ENCODE results near the gene ZCCHC17. TPM values are rescaled to one million over a fixed set of nuclear protein-coding genes. Genes with fewer than 3 reads are reported as not detected.
A peak's percentile ranks its signal among the peaks of the same experiment; 100 is the strongest.

The ZCCHC17 gene
- total RNA-seq, 2 donors from 2014 or later, result 15.1 to 31.1 TPM

- Mint-ChIP-seq H3K9me3 (no peaks in the 10 kb centered on the region), H3K27ac (no peak overlapping the region), H3K36me3 (peaks cover 10 to 14% of the 10 kb centered on the region in 2 donors)
- ATAC-seq (no peak), DNase-seq (ENCODE audit: low spot score in 2 of 2) (no peak)
Observed at GRCh38 chr1:31295874-31296485, 852 bp upstream of the ZCCHC17 start.

GRCh38 chr1:31297277-31298247, 730 bp downstream of the ZCCHC17 start:
- DNase-seq (ENCODE audit: low spot score in 2 of 2) (no peak), ATAC-seq (no peak)
- no peaks in the 10 kb centered on the region for H3K9me3 Mint-ChIP-seq
- H3K27ac Mint-ChIP-seq, result no peak overlapping the region
- H3K36me3 Mint-ChIP-seq, result peaks cover 6 to 9% of the 10 kb centered on the region in 2 donors

GRCh38 chr1:31299365-31299764, 2.5 kb downstream of the ZCCHC17 start:
- no peak overlapping the region for H3K27ac Mint-ChIP-seq
- ATAC-seq, result no peak

GRCh38 chr1:31300193-31300592, 3.4 kb downstream of the ZCCHC17 start:
- Mint-ChIP-seq H3K27ac (no peak overlapping the region), H3K9me3 (no peaks in the 10 kb centered on the region), H3K36me3 (no peaks in the 10 kb centered on the region)
- ATAC-seq, result no peak
- no peak for DNase-seq (ENCODE audit: low spot score in 2 of 2)

More at GRCh38 chr1:31299365-31299764, 2.5 kb downstream of the ZCCHC17 start:
- DNase-seq (ENCODE audit: low spot score in 2 of 2), result no peak
- no peaks in the 10 kb centered on the region for H3K36me3 Mint-ChIP-seq
- no peaks in the 10 kb centered on the region for H3K9me3 Mint-ChIP-seq

- ATAC-seq, result no peak
- no peak for DNase-seq (ENCODE audit: low spot score in 2 of 2)
- Mint-ChIP-seq H3K36me3 (peaks cover 0 to 6% of the 10 kb centered on the region in 2 donors), H3K27ac (no peak overlapping the region), H3K9me3 (no peaks in the 10 kb centered on the region)
Observed at GRCh38 chr1:31302709-31303441, 6.0 kb downstream of the ZCCHC17 start.

- no peak for ATAC-seq
Observed at GRCh38 chr1:31306278-31306677, 9.4 kb downstream of the ZCCHC17 start.

GRCh38 chr1:31308036-31308435, 11.2 kb downstream of the ZCCHC17 start:
- no peak overlapping the region for H3K27ac Mint-ChIP-seq
- peaks cover 6 to 11% of the 10 kb centered on the region in 2 donors for H3K36me3 Mint-ChIP-seq
- H3K9me3 Mint-ChIP-seq, result no peaks in the 10 kb centered on the region
- DNase-seq (ENCODE audit: low spot score in 2 of 2), result no peak
- ATAC-seq, result no peak

More at GRCh38 chr1:31306278-31306677, 9.4 kb downstream of the ZCCHC17 start:
- DNase-seq (ENCODE audit: low spot score in 2 of 2), result no peak
- Mint-ChIP-seq H3K36me3 (peaks cover 6 to 10% of the 10 kb centered on the region in 2 donors), H3K9me3 (no peaks in the 10 kb centered on the region), H3K27ac (no peak overlapping the region)

- no peaks in the 10 kb centered on the region for H3K9me3 Mint-ChIP-seq
- no peak overlapping the region for H3K27ac Mint-ChIP-seq
- no peak for DNase-seq (ENCODE audit: low spot score in 2 of 2)
- H3K36me3 Mint-ChIP-seq, result peaks cover 6 to 11% of the 10 kb centered on the region in 2 donors
- ATAC-seq, result no peak
Observed at GRCh38 chr1:31310198-31310597, 13.4 kb downstream of the ZCCHC17 start.

GRCh38 chr1:31315902-31316301, 19.1 kb downstream of the ZCCHC17 start:
- DNase-seq (ENCODE audit: low spot score in 2 of 2) (no peak), ATAC-seq (no peak)
- Mint-ChIP-seq H3K9me3 (no peaks in the 10 kb centered on the region), H3K27ac (no peak overlapping the region), H3K36me3 (peaks cover 0 to 5% of the 10 kb centered on the region in 2 donors)

- Mint-ChIP-seq H3K27ac (no peak overlapping the region), H3K36me3 (no peaks in the 10 kb centered on the region), H3K9me3 (no peaks in the 10 kb centered on the region)
- DNase-seq (ENCODE audit: low spot score in 2 of 2), result no peak
- ATAC-seq, result no peak
Observed at GRCh38 chr1:31318146-31318545, 21.3 kb downstream of the ZCCHC17 start.

- Mint-ChIP-seq H3K9me3 (no peaks in the 10 kb centered on the region), H3K27ac (no peak overlapping the region), H3K36me3 (no peaks in the 10 kb centered on the region)
- ATAC-seq (no peak), DNase-seq (ENCODE audit: low spot score in 2 of 2) (no peak)
Observed at GRCh38 chr1:31324093-31324492, 27.3 kb downstream of the ZCCHC17 start.

- H3K27ac Mint-ChIP-seq, result no peak overlapping the region
- H3K36me3 Mint-ChIP-seq, result no peaks in the 10 kb centered on the region
- DNase-seq (ENCODE audit: low spot score in 2 of 2) (no peak), ATAC-seq (no peak)
- H3K9me3 Mint-ChIP-seq, result no peaks in the 10 kb centered on the region
Observed at GRCh38 chr1:31324992-31325391, 28.2 kb downstream of the ZCCHC17 start.

GRCh38 chr1:31326461-31326860, 29.6 kb downstream of the ZCCHC17 start:
- no peak overlapping the region for H3K27ac Mint-ChIP-seq

GRCh38 chr1:31327381-31327780, 30.5 kb downstream of the ZCCHC17 start:
- no peak overlapping the region for H3K27ac Mint-ChIP-seq
- peaks cover 0 to 8% of the 10 kb centered on the region in 2 donors for H3K36me3 Mint-ChIP-seq
- DNase-seq (ENCODE audit: low spot score in 2 of 2) (no peak), ATAC-seq (no peak)
- H3K9me3 Mint-ChIP-seq, result no peaks in the 10 kb centered on the region

More at GRCh38 chr1:31326461-31326860, 29.6 kb downstream of the ZCCHC17 start:
- ATAC-seq (peak; percentile 11 to 20), DNase-seq (ENCODE audit: low spot score in 2 of 2) (no peak)
- H3K36me3 Mint-ChIP-seq, result peaks cover 0 to 3% of the 10 kb centered on the region in 2 donors
- H3K9me3 Mint-ChIP-seq, result no peaks in the 10 kb centered on the region

- no peaks in the 10 kb centered on the region for H3K9me3 Mint-ChIP-seq
- no peak for ATAC-seq
- no peak overlapping the region for H3K27ac Mint-ChIP-seq
- peaks cover 0 to 8% of the 10 kb centered on the region in 2 donors for H3K36me3 Mint-ChIP-seq
- DNase-seq (ENCODE audit: low spot score in 2 of 2), result no peak
Observed at GRCh38 chr1:31335007-31335406, 38.2 kb downstream of the ZCCHC17 start.

- DNase-seq (ENCODE audit: low spot score in 2 of 2) (no peak), ATAC-seq (no peak)
- H3K9me3 Mint-ChIP-seq, result no peaks in the 10 kb centered on the region
- no peak overlapping the region for H3K27ac Mint-ChIP-seq
- peaks cover 0 to 1% of the 10 kb centered on the region in 2 donors for H3K36me3 Mint-ChIP-seq
Observed at GRCh38 chr1:31336687-31337467, 40.0 kb downstream of the ZCCHC17 start.

Measured in activated naive CD4-positive, alpha-beta T cell treated with anti-CD3 and anti-CD28 coated beads, Interleukin-2, amount 50 U/mL, for 72 hours (primary cell).